NCI-H2171 (cell line): ENCODE results near the gene FAM89B.

Source experiments
- DNase-seq: peaks from one replicate; lab custom pipeline; 2025; lab: John Stamatoyannopoulos, UW

Gene FAM89B

GRCh38 chr11:65588199-65589054 is 16.1 kb downstream of the FAM89B start:
- no peak for DNase-seq

DNA sequence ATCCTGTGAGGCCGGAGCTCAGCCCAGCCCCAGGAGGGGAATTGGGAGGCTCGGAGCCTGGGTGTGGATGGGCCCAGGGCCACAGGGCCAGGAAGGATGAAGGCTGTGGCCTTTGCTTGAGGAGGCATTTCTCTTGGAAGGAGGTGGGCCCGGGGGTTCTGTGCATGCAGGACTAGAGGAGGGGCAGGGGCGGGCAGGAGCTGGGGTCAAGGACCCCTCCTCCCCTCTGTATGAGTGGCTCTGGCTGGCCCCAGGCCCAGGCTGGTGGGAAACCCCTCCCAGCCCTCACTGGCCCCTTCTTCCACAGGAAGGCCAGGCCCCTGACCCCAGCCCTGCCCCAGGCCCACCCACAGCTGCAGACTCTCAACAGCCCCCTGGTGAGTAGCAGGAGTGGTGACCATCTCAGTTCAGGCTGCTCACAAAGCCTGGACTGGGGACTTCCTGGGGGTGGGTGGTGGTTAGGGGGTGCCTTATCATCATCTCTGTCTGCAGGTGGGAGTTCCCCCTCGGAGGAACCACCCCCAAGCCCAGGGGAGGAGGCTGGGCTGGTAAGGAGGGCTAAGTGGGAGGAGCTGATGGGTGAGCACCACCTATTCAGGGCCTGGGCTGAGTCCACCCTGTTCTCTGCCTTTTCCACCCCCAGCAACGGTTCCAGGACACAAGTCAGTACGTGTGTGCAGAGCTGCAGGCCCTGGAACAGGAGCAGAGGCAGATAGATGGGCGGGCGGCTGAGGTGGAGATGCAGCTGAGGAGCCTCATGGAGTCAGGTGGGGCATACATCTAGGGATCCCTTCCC is 17.3 kb downstream of the FAM89B start:
- DNase-seq = no peak

DNA sequence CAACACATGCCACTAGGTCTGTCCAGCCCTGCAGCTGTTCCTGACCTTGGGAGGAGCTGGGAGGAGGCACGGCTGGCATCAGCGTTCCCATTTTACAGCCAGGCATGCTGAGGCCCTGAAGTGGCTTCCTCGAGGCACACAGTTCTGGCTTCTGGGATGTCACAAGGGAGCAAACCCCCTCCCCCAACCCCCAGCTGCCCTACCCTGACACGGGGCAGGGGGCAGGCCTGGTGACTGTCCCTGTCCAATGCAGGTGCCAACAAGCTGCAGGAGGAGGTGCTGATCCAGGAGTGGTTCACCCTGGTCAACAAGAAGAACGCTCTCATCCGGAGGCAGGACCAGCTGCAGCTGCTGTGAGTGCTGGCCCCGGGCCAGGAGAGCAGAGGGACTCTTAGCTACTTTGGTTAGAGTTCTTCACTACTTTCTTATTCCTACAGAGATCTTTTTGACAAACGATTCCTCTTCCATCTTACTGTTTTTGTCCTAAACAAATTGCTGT is 18.0 kb downstream of the FAM89B start:
- DNase-seq = peak; percentile 50

DNA sequence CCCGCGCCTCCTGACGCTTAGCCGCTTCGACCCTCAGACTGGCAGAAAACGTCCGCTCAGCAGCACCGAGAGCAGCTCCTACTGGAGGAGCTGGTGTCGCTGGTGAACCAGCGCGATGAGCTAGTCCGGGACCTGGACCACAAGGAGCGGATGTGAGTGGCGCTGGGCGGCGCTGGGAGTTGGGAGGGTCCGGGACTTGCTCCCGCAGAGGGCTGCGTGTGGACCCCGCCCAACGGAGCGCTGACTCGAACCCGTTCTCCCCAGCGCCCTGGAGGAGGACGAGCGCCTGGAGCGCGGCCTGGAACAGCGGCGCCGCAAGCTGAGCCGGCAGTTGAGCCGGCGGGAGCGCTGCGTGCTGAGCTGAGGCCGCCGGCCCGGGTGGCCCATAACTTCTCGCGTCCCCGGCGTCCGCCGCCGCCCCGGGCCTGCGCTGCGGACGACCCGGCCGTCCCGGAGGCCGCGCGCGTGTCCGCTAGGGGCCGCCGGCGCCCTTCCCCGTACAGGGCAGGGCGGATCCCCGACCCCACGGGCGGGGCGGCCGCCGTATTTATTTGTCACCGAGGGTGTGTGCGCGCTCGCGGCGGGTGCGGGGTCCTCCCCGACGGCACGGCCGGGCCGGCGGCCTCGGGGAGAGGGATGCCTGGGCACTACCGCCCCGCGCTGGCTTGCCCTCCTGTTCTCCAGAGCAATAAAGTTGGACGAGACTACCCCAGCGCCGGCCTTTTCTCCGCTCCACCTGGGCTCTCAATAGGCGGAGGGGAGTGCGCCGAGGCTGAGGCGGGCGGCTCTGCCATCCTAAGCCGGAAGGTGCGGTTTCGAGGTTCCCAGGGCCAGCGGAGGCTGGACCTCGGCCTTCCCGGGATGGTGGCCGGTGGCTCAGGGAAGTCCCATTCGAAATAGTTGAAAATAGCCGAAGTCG is 19.9 kb downstream of the FAM89B start:
- no peak for DNase-seq

GRCh38 chr11:65592858-65593517 is 20.6 kb downstream of the FAM89B start:
- DNase-seq = peak; percentile 51

DNA sequence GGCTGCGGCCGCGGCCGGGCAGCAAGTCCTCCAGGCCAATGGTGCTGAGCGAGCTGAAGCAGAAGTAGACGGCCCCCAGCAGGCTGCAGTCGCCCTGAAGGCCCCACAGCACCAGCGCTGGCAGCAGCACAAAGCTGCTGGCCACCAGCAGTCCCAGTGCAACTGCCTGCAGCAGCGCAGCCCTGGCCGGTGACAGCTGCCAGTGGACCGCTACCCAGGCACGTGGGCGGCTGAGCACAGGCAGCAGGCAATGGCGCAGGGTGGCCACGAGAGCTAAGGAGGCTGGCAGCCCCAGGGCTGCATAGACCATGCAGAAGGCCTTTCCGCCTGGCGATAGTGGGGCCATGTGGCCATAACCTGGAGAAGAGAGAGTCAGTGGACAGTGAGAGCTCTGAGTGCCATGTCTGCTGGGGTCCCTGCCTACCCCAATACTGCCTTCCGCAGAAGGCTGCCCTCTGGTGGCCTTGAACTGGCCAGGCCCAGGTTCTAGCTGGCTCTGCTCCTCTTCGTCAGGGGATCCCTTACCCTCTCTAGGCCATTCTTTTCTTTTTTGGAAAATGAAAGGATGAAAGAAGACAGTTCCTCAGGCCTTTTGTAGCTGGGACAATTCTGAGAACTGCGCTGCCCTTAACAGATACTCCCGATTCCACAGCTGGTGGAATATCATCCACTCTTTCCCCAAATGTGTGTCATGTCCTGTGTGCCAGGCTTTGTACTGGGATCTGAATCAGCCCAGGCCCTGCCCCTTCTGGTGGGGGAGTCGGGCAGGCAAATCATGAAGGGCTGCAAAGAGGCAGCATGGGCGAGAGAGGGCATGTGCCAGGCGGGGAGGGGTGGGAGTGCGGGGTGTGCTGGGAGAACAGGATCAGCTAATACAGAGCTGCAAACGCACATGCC is 21.4 kb downstream of the FAM89B start:
- DNase-seq = no peak

GRCh38 chr11:65595131-65595530 is 22.8 kb downstream of the FAM89B start:
- no peak for DNase-seq

DNA sequence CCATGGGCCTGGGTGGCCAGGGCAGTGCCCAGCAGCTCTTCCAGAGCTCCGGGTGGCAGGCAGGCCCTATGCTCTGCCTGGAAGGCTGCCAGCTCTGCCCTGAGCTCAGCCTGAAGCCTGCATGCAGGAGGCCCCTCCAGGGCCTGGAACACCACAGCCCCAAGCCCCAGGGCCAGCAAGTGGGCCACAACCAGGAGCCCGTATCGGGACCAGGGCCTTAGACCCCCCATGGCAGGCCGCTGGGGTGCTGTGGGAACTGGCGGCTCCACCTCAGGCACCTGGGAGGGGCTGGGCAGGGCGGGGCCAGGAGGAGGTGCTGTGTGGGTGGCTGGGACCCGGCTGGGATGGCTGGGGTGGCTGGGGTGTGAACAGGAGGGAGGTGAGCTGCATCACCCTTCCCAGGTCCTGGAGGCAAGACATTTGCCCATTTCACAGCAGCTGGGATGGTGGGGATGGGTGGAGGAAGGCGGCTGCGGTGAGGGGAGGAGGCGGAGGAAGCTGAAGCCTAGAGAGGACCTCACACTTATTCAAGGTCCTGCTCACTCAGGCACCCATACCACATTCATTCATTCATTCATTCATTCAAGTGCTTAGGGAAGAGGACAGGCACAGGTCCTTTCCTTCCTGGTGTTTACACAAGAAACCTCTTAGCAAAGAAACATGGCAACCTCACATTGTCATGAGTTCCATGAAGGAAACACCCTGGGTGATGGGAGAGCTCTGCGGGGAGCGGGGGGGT is 23.4 kb downstream of the FAM89B start, which contains the start of gene KCNK7:
KCNK7 (minus strand) TSS at position 258 of the 739 bp plus-strand sequence; CDS start at position 230, 28 bp downstream.
- no peak for DNase-seq

GRCh38 chr11:65596520-65596919 is 24.2 kb downstream of the FAM89B start:
- no peak for DNase-seq

- DNase-seq = no peak
Observed at GRCh38 chr11:65598258-65598699, 25.9 kb downstream of the FAM89B start.

DNA sequence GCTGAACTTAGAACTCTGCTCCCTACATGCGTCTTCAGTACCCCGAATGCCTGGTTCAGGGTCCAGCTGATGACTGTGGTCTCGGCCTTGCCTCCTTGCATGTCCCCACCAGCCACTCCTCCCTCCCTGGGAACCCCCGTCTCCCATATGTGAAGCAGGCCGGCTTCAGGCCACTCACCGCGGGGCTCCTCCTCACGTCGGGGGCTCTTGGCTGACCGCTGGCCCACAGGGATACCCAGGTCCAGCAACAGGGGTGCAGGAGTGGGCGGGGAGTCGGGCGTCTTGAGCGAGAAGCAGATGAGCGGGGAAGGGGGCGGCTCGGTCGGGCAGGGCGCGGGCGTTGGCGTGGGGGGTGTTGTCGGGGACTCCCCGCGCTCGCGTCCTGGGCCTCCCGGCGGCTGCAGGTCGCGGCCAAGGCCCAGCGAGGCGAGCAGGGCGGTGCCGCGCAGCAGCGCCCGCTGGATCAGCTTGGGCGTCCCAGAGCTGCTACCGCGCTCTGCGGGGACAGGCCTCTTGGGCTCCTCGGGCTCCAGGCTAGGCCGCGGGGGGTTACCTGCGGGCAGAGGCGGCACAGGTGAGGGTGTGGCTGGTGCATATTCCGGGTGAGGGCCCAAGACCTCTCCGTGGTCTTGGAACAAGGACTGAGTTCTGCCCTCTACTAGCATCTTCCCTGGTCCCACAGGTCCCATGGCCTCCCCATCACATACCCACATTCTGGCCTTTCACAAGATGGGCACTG is 27.0 kb downstream of the FAM89B start:
- no peak for DNase-seq

DNA sequence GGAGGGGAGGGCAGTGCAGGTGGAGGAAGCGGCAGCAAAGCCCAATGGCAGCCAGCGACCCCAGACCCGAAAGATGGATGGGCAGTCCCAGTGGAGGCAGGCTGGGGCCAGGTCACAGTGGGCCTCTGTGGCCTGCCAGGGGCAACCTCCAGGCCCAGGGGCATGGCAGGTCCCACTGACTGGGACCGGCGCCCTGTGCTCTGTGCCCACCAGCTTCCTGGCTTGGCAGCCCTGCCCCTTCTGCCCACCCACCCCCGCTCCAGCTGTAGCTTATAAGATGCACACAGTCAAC is 27.6 kb downstream of the FAM89B start:
- no peak for DNase-seq

DNA sequence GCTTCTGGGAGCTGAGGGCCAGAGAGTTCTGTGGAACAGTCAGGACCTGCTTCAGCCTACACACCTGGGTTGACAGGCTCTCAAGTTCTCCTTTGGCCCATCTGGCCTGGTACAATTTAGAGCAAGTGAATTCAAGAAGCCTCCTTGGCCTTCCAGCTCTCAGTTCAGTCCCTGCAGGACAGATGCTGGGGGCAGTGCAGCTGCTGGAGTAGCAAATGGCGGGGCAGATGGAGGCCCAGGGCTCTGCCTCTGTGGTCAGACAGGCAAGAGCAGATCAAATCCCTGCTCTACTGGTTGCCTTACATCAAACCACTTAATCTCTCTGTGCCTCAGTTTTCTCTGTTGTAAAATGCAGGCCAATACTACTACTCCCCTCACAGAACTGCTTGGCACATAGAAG is 31.9 kb downstream of the FAM89B start:
- DNase-seq = no peak

DNA sequence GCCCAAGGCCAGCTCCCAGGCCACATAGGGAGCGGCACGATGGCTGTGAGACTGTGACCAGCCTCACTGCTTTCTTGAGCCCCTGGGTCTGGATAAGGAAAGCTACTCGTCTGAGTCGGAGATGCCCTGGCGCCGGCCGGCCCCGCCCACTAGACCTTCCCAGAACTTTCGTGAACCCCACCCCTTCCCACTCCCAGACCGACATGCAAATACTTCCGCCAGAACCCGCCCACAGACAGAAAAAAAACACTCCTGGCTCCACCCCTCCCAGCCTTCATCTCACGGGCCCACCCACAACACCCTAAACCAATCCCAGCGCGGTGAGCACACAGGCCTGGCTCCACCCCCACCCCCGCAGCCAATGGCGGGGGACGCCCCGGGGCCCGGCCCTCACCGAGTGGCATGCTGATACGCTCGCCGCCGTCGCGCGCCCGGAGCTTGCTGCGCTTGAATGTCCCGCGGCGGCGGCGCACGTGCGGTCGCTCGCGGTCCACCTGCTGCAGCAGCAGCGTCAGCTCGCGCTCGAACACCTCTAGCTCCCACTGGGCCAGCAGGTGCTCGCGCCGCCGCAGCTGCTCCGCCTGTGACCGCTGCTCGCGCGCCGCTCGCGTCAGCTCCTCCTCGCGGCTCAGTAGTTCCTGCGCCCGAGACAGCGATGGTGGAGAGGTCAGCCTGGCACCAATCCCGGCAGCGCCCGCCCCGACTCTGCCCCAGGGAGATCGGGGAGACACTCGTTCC is 34.7 kb downstream of the FAM89B start:
- DNase-seq = no peak

- no peak for DNase-seq
Observed at GRCh38 chr11:65607614-65608426, 35.5 kb downstream of the FAM89B start.

GRCh38 chr11:65609229-65609628 is 36.9 kb downstream of the FAM89B start:
- DNase-seq = no peak

DNA sequence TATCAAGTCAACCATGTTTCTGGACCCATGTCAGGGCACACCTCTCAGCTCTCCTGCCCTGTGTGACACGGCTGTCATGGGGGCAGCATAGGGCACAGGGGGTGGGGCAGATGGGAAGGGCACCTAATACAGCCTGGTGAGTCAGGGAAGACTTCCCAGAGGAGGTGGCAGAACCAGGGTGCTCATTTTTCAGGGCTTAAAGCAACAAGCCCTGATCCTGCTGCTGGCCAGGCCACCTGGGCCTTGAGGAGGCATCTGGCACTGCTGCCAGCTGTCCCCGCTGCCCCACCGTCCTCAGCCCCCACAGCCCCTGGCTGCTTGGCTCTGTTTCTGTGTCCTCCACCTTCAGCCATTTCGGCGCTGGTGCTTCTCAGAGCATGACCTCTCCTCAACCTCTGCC is 37.3 kb downstream of the FAM89B start:
- no peak for DNase-seq
